Lower lobe of right lung (tissue), 2 donors: ENCODE data around the gene CDH19. TPM values are rescaled to one million over a fixed set of nuclear protein-coding genes. Genes with fewer than 3 reads are reported as not detected.

Experiments used
- ATAC-seq, 2 donors: fragments of 200-7000 bp; cut with Tn5 transposase; one replicate each; pipeline ENCODE4 v1.9.1; 2020 to 2022; ENCODE audit warnings: mild to moderate bottlenecking in 2 of 2, moderate library complexity in 2 of 2
- DNase-seq: peaks from one replicate; pipeline ENCODE4 v3.0.0-alpha.2; 2020
- H3K27ac ChIP-seq: fragments of 200-600 bp; one replicate; pipeline ENCODE4 v1.8.0; 2022
- H3K27me3 ChIP-seq: fragments of 200-600 bp; one replicate; pipeline ENCODE4 v1.8.0; 2022; ENCODE audit warnings: low read depth
- H3K36me3 ChIP-seq: fragments of 200-600 bp; one replicate; pipeline ENCODE4 v1.8.0; 2022; ENCODE audit warnings: mild to moderate bottlenecking
- H3K4me1 ChIP-seq: fragments of 200-600 bp; one replicate; pipeline ENCODE4 v1.8.0; 2022
- H3K4me3 ChIP-seq: fragments of 200-600 bp; one replicate; pipeline ENCODE4 v1.8.0; 2022; ENCODE audit warnings: mild to moderate bottlenecking
- H3K9me3 ChIP-seq: fragments of 200-600 bp; one replicate; pipeline ENCODE4 v1.8.0; 2022
- CTCF ChIP-seq: fragments of 200-600 bp; IDR thresholded peaks from one replicate; pipeline ENCODE4 v1.8.0; 2022; ENCODE audit warnings: antibody characterized with exemption, mild to moderate bottlenecking
- intact Hi-C: fragments of 100-400 bp; cut with DNase I; formaldehyde crosslinking; loops from one replicate; pipeline ENCODE4 v1.11.0; 2022
- total RNA-seq: library from RNA; stranded (reverse); fragmentation: NEBNext Ultra II Directional; extraction: Animal tissue kit (Norgen Biotek cat#: 25700); gene quantifications from one replicate; pipeline ENCODE4 v1.2.1, GENCODE V29; 2021
- donor health status: DM: no; HTN: yes; CAD: no; lungs with severe emphysema.

Gene CDH19
- total RNA-seq, 1 donor from 2014 or later: 1.2 TPM

GRCh38 chr18:66461344-66461743, 142.5 kb downstream of the CDH19 start:
- TF ChIP-seq CTCF: no peak
- no peak overlapping the region for H3K4me3 ChIP-seq
- intact Hi-C loops: no loop called here

GRCh38 chr18:66457245-66457644, 146.6 kb downstream of the CDH19 start:
- ATAC-seq: no peak
- intact Hi-C loops: no loop called here
- Histone ChIP-seq H3K27ac (no peak overlapping the region), H3K27me3 (no peaks in the 10 kb centered on the region), H3K9me3 (no peaks in the 10 kb centered on the region), H3K4me1 (no peaks in the 10 kb centered on the region), H3K4me3 (no peak overlapping the region), H3K36me3 (no peaks in the 10 kb centered on the region)
- DNase-seq: no peak
- TF ChIP-seq CTCF: no peak

More at GRCh38 chr18:66461344-66461743, 142.5 kb downstream of the CDH19 start:
- no peak overlapping the region for H3K27ac ChIP-seq
- DNase-seq (no peak), ATAC-seq (no peak)
- H3K27me3 ChIP-seq: no peaks in the 10 kb centered on the region
- H3K9me3 ChIP-seq: no peaks in the 10 kb centered on the region
- no peaks in the 10 kb centered on the region for H3K36me3 ChIP-seq
- H3K4me1 ChIP-seq: no peaks in the 10 kb centered on the region
